CD4-positive, alpha-beta T cell (primary cell): ENCODE measurements around the gene MAPKBP1. TPM values are rescaled to one million over a fixed set of nuclear protein-coding genes. Genes with fewer than 3 reads are reported as not detected.

Experiments used
- ATAC-seq: fragments of 200-7000 bp; cut with Tn5 transposase; one replicate; pipeline ENCODE4 v1.10.0; 2022; ENCODE audit warnings: mild to moderate bottlenecking; ENCODE audit not compliant: poor library complexity
- CTCF ChIA-PET: fragments of 350-600 bp; sonication (Branson Sonifier 250); formaldehyde crosslinking; loops from one replicate; lab custom pipeline; 2021; ENCODE audit warnings: antibody characterized with exemption, inconsistent platforms; lab: Charles Lee
- POLR2A ChIA-PET: fragments of 350-600 bp; sonication (Branson Sonifier 250); formaldehyde crosslinking; loops from one replicate; lab custom pipeline; 2021; ENCODE audit warnings: antibody characterized with exemption, inconsistent platforms; lab: Charles Lee
- DNase-seq, 14 experiments: peaks; one replicate each; pipeline ENCODE4 v3.0.0-alpha.2; 2013 to 2020; ENCODE audit warnings: mixed read lengths in 2 of 14
- H3K27ac ChIP-seq, 2 donors: one replicate each; pipeline versions ENCODE4 v1.5.1 to v1.7.0; 2013; ENCODE audit warnings: low read length in 2 of 2, low read depth in 1 of 2, mild to moderate bottlenecking in 1 of 2
- H3K27me3 ChIP-seq, 2 experiments: 1 replicate in 1 of 2; 2 replicates in 1 of 2; pipeline versions ENCODE4 v1.6.1 to v1.7.0; 2013; ENCODE audit warnings: low read length in 2 of 2, control low read depth in 1 of 2, mild to moderate bottlenecking in 1 of 2, moderate library complexity in 1 of 2; ENCODE audit not compliant: insufficient read depth in 2 of 2, control insufficient read depth in 1 of 2
- H3K36me3 ChIP-seq: one replicate; pipeline ENCODE4 v1.6.1; 2013; ENCODE audit warnings: low read length, control low read depth; ENCODE audit not compliant: insufficient read depth
- H3K4me1 ChIP-seq: one replicate; pipeline ENCODE4 v1.6.1; 2013; ENCODE audit warnings: low read length, control low read depth; ENCODE audit not compliant: insufficient read depth
- H3K4me3 ChIP-seq: one replicate; pipeline ENCODE4 v1.5.1; 2013; ENCODE audit warnings: mild to moderate bottlenecking, low read length, moderate library complexity
- H3K9me3 ChIP-seq, 2 experiments: 1 replicate in 1 of 2; 2 replicates in 1 of 2; pipeline versions ENCODE4 v1.6.1 to v1.7.0; 2013; ENCODE audit warnings: low read length in 2 of 2, mild to moderate bottlenecking in 2 of 2, control low read depth in 1 of 2, moderate library complexity in 1 of 2; ENCODE audit not compliant: control insufficient read depth in 1 of 2, insufficient read depth in 1 of 2
- H3K27ac Mint-ChIP-seq: one replicate; pipeline ENCODE4 v1.8.0; 2020; ENCODE audit warnings: mixed read lengths
- H3K27me3 Mint-ChIP-seq: one replicate; pipeline ENCODE4 v1.8.0; 2021; ENCODE audit warnings: mixed read lengths
- H3K36me3 Mint-ChIP-seq: one replicate; pipeline ENCODE4 v1.8.0; 2021; ENCODE audit warnings: low read depth, mixed read lengths
- H3K4me1 Mint-ChIP-seq: one replicate; pipeline ENCODE4 v1.8.0; 2021; ENCODE audit warnings: low read depth, mixed read lengths
- H3K4me3 Mint-ChIP-seq: one replicate; pipeline ENCODE4 v1.8.0; 2020; ENCODE audit warnings: mild to moderate bottlenecking, mixed read lengths
- H3K9me3 Mint-ChIP-seq: one replicate; pipeline ENCODE4 v1.8.0; 2020; ENCODE audit warnings: mixed read lengths
- intact Hi-C, 2 experiments: fragments of 100-400 bp; cut with DNase I in 1 of 2; cut with micrococcal nuclease in 1 of 2; formaldehyde crosslinking; loops; one replicate each; pipeline versions ENCODE4 v1.15.1 to v1.9.0; 2023 to 2025; cut with DNase I, micrococcal nuclease
- total RNA-seq, 174 experiments: library from RNA in 2 of 174; stranded (reverse) in 2 of 174; gene quantifications; one replicate each; pipeline ENCODE4 v1.2.3 and lab custom pipeline; 2021 to 2026
- TF ChIP-seq, protein P1 (sequence below): fragments of 200-600 bp; IDR thresholded peaks from one replicate; pipeline ENCODE4 v1.8.0; 2022; ENCODE audit warnings: antibody characterized with exemption, mild to moderate bottlenecking

The MAPKBP1 gene
- total RNA-seq, 2 experiments from 2014 or later, result 26.0 to 30.0 TPM

DNA sequence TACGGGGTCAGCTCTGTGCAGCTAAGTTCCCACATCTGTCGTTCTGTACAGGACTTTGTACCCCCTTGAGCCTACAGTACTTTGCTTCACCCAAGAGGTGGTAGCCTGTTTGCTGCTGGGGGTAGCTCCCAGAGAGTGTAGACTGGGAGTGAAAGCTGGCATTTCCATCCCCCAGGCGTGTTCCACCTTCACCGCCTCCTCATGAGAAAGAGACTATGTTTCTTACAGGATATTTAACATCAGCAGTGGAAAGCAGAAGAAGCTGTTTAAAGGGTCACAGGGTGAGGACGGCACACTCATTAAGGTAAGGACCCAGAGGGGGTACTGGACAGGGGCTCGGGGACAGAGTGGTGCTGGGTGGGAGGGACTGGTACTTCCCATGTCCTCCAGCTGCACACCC lies 43.5 kb downstream of the MAPKBP1 start:
- H3K36me3 ChIP-seq, result peaks cover 77% of the 10 kb centered on the region
- H3K4me3 ChIP-seq, result no peak overlapping the region
- H3K27me3 Mint-ChIP-seq, result no peaks in the 10 kb centered on the region
- ATAC-seq (no peak), DNase-seq (no peak)
- no peak overlapping the region for H3K4me3 Mint-ChIP-seq
- no peak overlapping the region for H3K27ac ChIP-seq
- POLR2A ChIA-PET, result no interaction called here
- H3K4me1 Mint-ChIP-seq, result no peaks in the 10 kb centered on the region
- intact Hi-C loops, result loop anchor here in 1 of 2 experiments (10.0 kb wide), 1 partner anchor 913 kb away; no protein-coding TSS in a partner anchor
- CTCF ChIA-PET, result interaction anchor here (1.1 kb wide), 1 partner anchor 45 kb away, joined by 3 read pairs; no protein-coding TSS in a partner anchor
- no peaks in the 10 kb centered on the region for H3K9me3 Mint-ChIP-seq
- no peak overlapping the region for H3K27ac Mint-ChIP-seq
- TF ChIP-seq, protein P1, sequence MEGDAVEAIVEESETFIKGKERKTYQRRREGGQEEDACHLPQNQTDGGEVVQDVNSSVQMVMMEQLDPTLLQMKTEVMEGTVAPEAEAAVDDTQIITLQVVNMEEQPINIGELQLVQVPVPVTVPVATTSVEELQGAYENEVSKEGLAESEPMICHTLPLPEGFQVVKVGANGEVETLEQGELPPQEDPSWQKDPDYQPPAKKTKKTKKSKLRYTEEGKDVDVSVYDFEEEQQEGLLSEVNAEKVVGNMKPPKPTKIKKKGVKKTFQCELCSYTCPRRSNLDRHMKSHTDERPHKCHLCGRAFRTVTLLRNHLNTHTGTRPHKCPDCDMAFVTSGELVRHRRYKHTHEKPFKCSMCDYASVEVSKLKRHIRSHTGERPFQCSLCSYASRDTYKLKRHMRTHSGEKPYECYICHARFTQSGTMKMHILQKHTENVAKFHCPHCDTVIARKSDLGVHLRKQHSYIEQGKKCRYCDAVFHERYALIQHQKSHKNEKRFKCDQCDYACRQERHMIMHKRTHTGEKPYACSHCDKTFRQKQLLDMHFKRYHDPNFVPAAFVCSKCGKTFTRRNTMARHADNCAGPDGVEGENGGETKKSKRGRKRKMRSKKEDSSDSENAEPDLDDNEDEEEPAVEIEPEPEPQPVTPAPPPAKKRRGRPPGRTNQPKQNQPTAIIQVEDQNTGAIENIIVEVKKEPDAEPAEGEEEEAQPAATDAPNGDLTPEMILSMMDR, result no peak
- no peaks in the 10 kb centered on the region for H3K27me3 ChIP-seq
- peaks cover 80% of the 10 kb centered on the region for H3K36me3 Mint-ChIP-seq
- no peaks in the 10 kb centered on the region for H3K4me1 ChIP-seq
- H3K9me3 ChIP-seq, result no peaks in the 10 kb centered on the region

DNA sequence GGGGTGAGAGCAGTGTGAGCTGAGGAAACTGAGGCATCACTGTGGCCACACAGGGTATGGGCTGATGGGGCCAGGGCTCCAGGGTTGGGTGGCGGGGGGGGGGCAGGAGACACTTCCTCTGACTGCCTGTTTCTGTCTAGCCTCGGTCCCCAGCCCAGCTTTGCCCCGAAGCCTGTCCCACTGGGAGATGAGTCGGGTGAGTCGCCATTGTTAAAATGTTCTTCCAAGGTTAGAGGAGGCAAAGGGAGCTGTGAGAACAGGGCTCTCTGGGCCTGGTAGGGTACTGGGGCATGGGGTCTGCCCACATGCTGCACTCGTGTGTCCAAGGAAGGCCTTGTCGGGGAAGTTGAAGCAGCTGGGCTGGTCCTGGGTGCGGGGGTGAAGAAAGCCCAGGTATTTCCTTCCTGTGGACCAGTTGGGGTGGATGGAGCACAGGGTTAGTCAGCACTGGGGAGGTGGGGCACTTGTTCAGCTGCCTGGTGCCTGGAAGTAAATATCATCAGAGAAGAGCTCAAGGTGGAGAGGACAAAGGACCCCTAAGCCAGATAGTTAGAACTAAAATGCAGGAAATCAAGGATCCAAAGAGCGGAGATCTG lies 45.3 kb downstream of the MAPKBP1 start:
- H3K36me3 Mint-ChIP-seq, result peaks cover 76% of the 10 kb centered on the region
- no peaks in the 10 kb centered on the region for H3K27me3 Mint-ChIP-seq
- no peak overlapping the region for H3K4me3 ChIP-seq
- intact Hi-C loops, result loop anchor here in 1 of 2 experiments (10.0 kb wide), 1 partner anchor 915 kb away; no protein-coding TSS in a partner anchor
- ChIA-PET CTCF (interaction anchor here (1.2 to 2.3 kb wide), 2 partner anchors 47 to 85 kb away, joined by 3 to 5 read pairs; no protein-coding TSS in a partner anchor), POLR2A (no interaction called here)
- DNase-seq (peak in 1 of 14 experiments; percentile 6), ATAC-seq (no peak)
- no peaks in the 10 kb centered on the region for H3K9me3 Mint-ChIP-seq
- no peak overlapping the region for H3K27ac Mint-ChIP-seq
- H3K4me1 ChIP-seq, result no peaks in the 10 kb centered on the region
- peaks cover 78% of the 10 kb centered on the region for H3K36me3 ChIP-seq
- no peaks in the 10 kb centered on the region for H3K9me3 ChIP-seq
- H3K27me3 ChIP-seq, result no peaks in the 10 kb centered on the region
- H3K4me1 Mint-ChIP-seq, result no peaks in the 10 kb centered on the region
- H3K27ac ChIP-seq, result no peak overlapping the region
- TF ChIP-seq, protein P1, result no peak
- no peak overlapping the region for H3K4me3 Mint-ChIP-seq

DNA sequence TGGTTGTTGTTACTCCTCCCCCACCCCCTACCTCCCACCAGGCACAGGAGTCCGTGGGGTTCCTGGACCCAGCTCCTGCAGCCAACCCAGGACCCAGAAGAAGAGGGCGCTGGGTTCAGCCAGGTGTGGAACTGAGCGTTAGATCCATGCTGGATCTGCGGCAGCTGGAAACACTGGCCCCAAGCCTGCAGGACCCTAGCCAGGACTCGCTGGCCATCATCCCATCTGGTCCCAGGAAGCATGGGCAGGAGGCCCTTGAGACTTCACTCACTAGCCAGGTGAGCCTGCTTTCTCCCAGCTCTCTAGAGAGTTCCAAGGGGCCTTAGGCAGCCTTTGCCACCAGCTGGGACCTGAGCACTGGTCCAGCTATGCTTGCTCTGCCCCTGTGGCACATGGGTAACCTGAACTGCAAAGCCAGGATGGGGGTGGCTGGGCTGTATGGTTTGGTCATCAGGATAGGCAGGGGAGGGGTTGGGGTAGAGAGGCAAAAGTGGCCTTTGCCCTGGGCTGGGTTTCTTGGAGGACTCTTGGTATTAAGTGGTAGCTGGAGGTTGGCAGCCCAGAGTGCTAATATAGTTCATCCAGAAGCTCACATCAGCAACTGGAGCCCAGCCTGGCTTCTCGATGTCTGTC lies 46.6 kb downstream of the MAPKBP1 start:
- peaks cover 68% of the 10 kb centered on the region for H3K36me3 Mint-ChIP-seq
- no peak for DNase-seq

More for the DNA sequence above, 46.6 kb downstream of the MAPKBP1 start:
- Mint-ChIP-seq H3K27me3 (no peaks in the 10 kb centered on the region), H3K4me3 (no peak overlapping the region), H3K27ac (no peak overlapping the region), H3K9me3 (no peaks in the 10 kb centered on the region), H3K4me1 (no peaks in the 10 kb centered on the region)
- no peak overlapping the region for H3K27ac ChIP-seq
- no peaks in the 10 kb centered on the region for H3K9me3 ChIP-seq
- intact Hi-C loops, result no loop called here
- peaks cover 66% of the 10 kb centered on the region for H3K36me3 ChIP-seq
- ATAC-seq, result no peak
- no peaks in the 10 kb centered on the region for H3K27me3 ChIP-seq
- ChIA-PET CTCF (interaction anchor here (2.3 kb wide), 1 partner anchor 48 kb away, joined by 5 read pairs; no protein-coding TSS in a partner anchor), POLR2A (interaction anchor here (0.6 to 1.1 kb wide), 2 partner anchors 31 to 72 kb away, joined by 3 read pairs; no protein-coding TSS in a partner anchor)
- TF ChIP-seq, protein P1, result no peak
- no peaks in the 10 kb centered on the region for H3K4me1 ChIP-seq
- no peak overlapping the region for H3K4me3 ChIP-seq
